NCI-H69 (cell line): Measurements from ENCODE around the gene GRIK5.
A peak's percentile ranks its signal among the peaks of the same experiment; 100 is the strongest.

ENCODE experiments used
- DNase-seq: peaks from one replicate; lab custom pipeline; 2025; lab: John Stamatoyannopoulos, UW

Gene GRIK5

GRCh38 chr19:42075616-42076379 is 5.8 kb upstream of the GRIK5 start, which contains the start of gene ZNF574:
ZNF574 (plus strand) TSS chr19:42076166; CDS start chr19:42078607, 2,441 bp downstream.
- peak; percentile 100 for DNase-seq

DNA sequence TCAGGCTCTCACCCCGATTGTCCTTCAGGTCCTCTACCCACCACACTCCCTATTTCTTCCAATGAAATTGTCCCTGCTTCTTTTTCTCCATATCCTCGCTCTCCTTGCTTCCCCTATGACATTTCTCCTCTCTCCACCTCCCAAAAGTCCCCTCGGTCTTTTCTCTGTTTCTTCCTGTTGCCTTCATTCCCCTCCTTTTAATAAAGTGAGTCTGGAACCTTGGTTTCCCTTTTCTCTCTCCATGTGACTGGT is 5.3 kb upstream of the GRIK5 start:
- DNase-seq = no peak

GRCh38 chr19:42074513-42075363 is 4.7 kb upstream of the GRIK5 start:
- peak; percentile 53 for DNase-seq

- no peak for DNase-seq
Measured at GRCh38 chr19:42071247-42071646, 1.2 kb upstream of the GRIK5 start.

DNA sequence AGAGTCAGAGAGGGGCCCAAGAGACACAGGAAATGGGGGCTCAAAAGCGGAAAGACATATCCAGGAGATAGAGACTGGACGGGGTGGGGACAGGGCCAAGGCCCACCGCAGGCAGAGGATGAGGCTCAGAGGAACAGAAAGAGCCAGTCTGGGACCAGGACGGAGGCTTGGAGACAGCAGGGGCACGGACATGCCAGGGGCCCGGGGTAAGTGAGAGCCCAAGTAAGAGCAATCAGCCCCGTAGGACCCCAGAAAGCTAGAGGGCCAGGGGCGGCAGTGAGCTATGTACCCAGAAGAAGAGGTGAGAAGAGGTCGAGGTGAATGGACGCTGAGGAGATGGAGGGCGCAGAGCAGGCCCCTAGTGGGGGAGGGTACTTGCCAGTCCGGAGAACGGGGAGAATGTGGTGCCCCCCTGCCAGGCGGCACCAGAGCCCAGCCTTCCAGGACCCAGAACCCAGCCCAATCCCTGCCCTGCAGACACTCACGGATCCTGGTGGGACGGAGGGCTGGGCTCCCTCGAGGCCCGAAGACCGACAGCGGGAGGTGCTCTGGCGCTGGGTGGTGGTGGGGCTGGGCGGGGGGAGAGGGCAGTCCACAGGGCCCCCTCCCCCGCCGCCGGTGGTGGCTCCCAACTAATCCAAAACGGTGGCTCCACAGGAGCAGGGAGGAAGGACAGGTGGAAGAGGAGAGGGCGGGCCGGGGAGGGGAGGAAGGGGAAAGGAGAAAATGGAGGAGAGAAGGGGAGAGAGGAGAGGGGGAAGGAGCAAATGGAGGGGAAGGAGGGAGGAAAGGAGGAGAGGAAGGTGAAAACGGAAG is 1.0 kb downstream of the GRIK5 start:
- peak; percentile 66 for DNase-seq

DNA sequence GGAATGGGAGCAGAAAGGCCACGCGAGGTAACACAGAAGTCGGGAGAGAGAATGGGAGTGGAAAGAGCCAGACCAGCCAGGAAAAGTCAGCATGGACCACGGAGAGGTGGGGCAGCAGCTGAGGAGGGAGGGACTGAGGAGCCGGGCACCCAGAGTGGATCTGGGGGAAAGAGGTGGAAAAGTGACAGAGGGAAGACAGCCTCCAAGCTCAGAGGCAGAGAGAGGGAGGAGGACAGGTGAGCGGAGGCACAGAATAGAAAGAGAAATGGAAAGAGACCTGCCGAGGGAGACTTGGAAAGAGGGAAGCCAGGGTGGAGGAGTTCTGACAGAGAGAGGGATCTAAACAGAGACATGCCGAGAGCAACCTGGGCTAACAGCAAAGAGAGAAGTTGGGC is 1.6 kb downstream of the GRIK5 start:
- DNase-seq = no peak

DNA sequence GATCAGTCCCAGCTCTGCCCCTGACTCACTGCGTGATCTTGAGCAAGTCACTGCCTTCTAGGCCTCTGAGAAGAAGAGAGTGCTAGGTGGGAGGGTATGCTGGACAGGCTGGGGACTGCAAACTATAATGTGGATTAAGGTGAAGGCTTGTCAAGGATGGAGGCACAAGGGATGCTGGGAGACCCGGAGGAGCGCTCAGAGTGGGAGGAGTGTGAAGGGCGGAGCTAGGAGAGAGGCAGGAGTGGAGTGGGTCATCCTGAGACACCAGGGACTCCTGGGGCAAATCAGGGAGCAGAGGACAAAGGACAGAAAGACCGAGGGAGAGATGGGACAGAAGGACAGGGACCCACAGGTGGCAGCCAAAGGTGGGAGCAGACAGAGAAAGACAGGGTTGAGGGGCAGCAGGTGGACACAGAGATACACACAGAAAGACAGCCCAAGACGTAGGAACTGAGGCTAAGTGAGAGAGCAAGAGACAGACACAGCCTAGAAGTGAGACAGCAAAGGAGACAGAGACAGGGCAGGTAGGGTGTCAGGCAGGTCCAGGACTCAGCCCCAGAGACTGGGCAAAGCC is 2.6 kb downstream of the GRIK5 start:
- no peak for DNase-seq

DNA sequence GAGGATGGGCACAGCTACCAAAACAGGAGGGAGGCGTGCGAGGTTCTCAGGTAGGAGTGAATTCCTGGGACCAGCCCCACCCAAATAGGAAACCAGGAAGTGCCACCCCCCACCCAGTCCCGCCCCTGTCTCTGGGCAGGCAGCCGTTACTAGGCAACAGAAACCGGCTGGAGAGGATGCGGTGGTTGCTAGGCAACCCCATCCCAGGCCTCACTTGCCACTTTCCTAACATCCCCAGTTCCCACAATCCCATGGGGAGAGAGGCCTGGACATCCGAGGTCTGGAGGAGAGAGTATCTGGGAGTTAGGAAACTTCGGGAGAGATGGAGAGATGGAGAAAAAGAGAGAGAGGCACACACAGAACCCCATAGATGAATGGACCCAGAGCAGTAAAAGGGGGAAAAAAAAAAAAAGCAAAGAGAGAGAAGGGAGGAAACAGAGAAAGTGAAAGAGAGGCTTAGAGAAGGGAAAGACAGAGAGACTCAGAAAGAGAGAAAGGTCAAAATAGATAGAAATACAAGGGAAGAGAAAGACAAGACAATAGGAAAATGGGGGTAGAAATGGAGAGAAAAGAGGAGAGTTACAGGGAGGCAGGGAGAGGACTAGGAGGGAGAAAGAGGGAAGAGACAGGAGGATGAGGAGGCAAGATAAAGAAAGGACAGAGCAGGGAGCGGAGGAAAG is 3.8 kb downstream of the GRIK5 start:
- DNase-seq = peak; percentile 78

- no peak for DNase-seq
Measured at GRCh38 chr19:42065511-42065910, 4.5 kb downstream of the GRIK5 start.

DNA sequence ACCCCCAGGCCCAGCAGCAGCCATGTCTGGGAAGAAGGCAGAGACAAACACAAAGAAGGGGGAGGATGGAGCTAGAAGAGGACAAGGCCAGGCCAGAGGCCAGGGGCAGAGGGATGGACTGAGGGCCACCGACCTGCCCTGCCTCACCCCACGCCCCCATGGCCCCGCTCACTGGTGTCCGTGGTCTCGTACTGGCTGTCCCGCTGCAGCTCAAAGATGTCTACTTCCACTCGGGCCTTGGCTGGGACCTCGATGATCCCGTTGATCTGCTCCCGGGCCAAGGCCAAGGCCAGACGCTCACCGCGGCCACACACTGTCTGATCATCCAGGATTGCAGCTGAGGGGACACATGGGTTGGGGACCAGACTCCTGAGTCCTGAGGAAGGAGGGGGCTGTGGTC is 5.0 kb downstream of the GRIK5 start:
- no peak for DNase-seq

DNA sequence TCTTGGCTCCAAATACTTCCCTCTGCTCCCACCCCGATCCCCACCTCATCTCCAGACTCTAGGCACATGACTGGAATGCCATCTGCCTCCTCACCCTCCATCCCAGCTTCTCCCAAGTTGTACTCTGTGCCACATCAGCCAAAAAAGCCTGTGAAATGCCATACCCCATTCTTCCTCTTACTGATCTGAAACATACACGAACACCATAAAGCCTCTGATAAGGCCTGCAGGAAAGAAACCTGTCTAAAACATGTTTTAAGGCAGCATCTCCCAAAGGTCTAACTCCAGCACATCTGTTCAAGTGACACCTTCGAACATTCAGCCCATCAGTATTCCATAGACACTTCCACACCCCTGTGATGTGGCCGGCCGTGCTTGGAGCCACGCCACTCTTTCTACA is 5.6 kb downstream of the GRIK5 start:
- no peak for DNase-seq

DNA sequence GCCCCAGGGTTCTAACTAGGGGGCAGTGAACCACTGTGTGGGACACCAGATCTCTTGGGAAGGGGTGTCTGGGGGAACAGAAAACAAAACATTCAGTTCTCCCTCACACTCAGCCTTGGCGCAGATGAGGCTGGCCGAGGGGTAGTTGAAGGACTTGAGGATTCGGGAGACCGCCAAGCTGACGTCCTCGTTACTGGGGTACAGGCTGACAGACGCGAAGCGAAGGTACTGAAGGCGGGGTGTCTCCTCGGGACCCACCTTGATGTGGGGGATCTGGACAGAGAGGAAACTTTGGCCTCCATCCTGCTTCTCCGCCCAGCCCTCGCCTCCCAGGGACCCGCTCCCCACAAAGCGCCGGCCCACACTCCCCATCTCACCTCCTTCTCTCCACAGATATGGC is 7.6 kb downstream of the GRIK5 start:
- no peak for DNase-seq

- no peak for DNase-seq
Measured at GRCh38 chr19:42060117-42060516, 9.9 kb downstream of the GRIK5 start.

DNA sequence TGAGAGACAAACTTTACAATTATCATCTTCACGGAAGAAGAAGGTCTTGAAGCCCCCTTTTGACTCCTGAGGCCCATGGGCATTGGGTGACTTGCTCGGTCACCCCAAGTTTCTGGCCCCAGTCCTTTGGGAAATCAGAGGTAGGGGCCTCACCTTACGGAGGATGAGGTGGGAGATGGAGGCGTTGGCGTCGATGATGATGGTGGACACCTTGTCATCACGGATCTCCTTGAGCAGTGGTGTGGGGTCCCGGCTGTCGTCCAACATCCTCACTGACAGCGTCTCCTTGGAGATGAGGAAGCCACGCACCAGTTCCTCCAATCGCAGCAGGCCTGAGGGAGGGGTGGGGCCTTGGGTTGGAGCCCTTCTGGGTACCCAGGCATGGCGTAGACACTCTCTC is 10.8 kb downstream of the GRIK5 start:
- no peak for DNase-seq

GRCh38 chr19:42057846-42058245 is 12.2 kb downstream of the GRIK5 start:
- no peak for DNase-seq

- DNase-seq = no peak
Measured at GRCh38 chr19:42054205-42054604, 15.8 kb downstream of the GRIK5 start.

GRCh38 chr19:42053037-42053935 is 16.7 kb downstream of the GRIK5 start:
- DNase-seq = no peak

DNA sequence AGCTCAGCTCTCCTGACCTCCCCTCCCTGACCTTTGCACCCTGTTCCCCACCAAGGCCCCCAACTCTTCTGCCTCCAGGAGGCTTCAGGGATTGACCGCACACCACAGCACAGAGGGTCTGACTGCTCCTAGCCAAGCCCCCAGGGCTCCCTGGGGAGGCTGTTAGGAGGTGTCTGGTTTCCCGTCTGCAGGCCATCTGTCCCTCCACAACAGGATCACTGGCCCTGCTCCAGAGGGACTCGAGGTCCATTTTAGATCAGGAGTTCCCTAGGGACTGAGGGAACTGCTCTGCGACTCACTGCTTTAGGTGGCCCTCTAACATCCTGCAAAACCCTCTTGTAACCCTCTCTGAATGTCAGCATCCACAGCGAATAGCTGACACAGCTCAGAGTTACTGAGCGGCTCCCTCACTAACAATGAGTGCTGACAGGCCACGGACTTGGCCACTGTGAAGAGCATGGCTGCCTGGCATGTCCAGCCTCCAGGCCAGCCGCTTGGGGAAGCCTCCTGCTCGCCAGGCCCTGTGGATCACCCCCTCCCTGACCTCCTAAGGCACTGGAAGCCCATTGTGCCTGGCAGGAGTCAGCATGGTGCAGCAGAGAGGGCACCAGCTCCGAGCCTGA is 17.7 kb downstream of the GRIK5 start:
- peak; percentile 94 for DNase-seq

DNA sequence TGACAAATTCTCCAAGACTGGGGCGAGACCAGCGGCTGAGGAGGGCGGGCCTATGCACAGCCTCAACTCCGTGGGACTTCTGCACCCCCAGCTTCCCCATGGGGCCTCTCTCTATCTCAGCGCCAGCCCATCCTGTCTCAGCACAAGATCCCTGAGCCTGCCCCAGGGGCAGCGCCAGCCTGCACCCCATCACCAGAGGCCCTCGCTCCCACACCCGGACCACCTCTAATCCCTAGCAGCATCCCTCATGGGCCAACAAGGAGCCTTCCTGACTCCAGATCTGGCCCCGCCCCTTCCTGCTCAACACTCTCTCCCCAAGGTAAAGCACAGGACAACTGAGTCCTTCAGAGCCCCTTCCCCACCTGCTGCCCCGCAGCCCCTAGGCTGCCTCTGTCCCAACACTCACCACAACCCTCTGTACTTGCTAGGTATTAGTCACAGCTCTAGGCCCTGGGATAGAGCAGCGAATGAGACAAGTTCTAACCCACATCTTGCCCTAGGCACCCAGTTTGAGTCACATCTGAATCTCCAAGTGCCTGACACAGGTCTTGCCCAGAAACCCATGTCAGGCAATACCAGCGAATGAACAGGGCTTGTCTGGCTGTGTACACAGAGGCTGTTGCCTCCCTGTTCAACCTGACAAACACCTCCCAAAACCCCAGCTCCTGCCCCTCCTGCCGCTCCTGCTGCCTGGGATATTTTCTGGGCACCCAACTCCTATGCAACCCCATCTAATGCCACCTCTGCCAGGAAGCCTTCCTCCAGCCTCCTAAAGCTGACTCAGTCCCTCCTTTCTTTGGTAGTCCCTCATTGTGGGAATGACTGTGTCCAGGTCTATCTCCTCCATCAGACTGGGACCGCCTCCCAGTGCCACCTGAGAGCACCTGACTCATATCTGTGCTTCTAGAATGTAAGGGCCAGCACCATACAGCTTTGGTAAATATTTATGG is 18.6 kb downstream of the GRIK5 start:
- peak; percentile 77 for DNase-seq
